ENCODE results near the gene ZNF208.

- TF ChIP-seq CTCF (IDR thresholded peaks at IDR 0.05), result no peak
- no peak for TF ChIP-seq EZH2phosphoT487 (IDR thresholded peaks at IDR 0.05)
- TF ChIP-seq EZH2 (IDR thresholded peaks at IDR 0.05), result no peak
These were observed 103.2 kb downstream of the ZNF208 start for GRCh38 chr19:21907516-21907915.

Measured in neural progenitor cell (in vitro differentiated cells).